Measurements from ENCODE around the gene CCDC170. TPM values are rescaled to one million over a fixed set of nuclear protein-coding genes. Genes with fewer than 3 reads are reported as not detected.

Gene CCDC170
- total RNA-seq, 2 experiments from 2014 or later, result not detected

DNA sequence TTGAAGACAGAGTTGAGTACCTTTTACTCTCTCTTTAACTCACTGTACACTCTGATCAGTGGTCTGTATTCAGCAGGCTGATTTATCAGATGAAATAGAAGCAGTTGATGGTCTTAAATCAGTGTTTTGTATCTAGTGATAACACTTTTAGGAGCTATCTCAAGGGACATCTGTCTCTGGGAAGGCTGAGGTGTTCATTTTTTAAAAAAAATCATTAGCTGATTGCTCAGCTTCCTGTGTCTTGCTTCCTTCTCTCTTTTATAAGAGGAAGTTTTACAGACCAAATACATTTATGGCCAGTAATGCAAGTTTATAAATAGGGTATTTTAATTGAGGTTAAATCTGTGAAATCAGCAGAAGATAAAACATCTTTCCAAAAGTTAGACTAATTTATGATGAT lies 12.0 kb upstream of the CCDC170 start:
- Mint-ChIP-seq H3K36me3 (no peaks in the 10 kb centered on the region), H3K9me3 (no peaks in the 10 kb centered on the region), H3K27me3 (no peaks in the 10 kb centered on the region), H3K4me3 (no peak overlapping the region), H3K27ac (no peak overlapping the region), H3K4me1 (peaks cover 9% of the 10 kb centered on the region)
- DNase-seq, result no peak

DNA sequence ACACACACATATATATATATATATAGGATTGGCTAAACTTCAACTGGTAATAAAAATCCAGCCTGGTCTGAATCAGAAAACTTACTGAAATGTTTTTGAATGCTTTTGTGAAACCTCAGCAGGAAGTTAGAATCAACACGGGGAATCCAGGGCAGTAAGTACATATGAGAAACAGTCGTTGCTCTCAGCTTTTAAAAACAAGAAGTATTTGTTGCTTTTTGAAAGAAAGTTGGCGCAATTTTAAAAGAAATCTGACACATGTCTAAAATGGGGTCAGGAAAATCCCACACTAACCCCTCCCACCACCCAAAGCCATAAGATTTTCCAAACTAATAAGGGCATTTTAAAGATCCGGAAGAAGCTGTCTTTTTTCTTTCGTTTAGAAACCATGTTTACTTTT lies 11.5 kb upstream of the CCDC170 start:
- no peak for DNase-seq
- Mint-ChIP-seq H3K27me3 (no peaks in the 10 kb centered on the region), H3K4me1 (peaks cover 9% of the 10 kb centered on the region), H3K27ac (peak overlapping the region; percentile 84), H3K4me3 (peak overlapping the region; percentile 62), H3K36me3 (no peaks in the 10 kb centered on the region), H3K9me3 (no peaks in the 10 kb centered on the region)

DNA sequence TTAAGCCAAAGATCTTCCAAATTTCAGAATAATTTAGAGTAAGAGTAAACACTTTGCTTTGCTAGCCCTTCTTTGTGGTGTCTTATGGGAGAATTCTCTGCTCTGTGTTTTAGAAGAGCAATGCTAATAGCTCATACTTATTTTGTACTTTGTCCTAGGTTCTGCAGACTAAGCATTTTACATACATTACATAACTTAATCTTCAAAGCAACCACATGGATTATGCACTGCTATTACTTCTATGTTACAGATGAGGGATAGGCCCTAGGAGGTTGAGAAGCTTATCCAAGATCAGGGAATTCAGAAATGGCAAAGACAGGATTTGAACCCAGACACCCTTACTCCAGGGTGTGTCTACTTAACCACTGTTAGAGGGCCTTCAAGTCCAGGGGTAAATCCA lies 9.8 kb upstream of the CCDC170 start:
- H3K4me1 Mint-ChIP-seq, result peaks cover 9% of the 10 kb centered on the region
- H3K4me3 Mint-ChIP-seq, result no peak overlapping the region
- no peak for DNase-seq

DNA sequence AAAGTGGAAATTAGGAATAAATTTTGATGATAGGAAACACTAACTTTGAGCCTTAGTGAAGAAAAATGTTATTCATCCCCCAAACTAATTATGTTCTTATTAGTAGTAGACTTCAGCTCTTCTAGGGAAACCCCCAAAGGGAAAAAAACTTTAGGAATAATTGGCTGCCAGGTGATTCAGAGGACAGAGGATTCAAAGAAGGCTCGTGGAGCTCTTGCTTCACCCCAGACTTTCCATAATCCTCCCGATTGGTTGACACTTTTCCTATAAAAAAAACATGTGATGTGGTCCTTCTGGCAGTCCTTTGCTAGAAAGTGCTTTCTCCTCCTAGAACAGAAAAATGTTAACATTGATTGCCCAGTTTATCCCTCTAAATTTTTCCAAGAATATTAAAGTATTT lies 5.6 kb upstream of the CCDC170 start:
- no peaks in the 10 kb centered on the region for H3K4me1 Mint-ChIP-seq
- H3K4me3 Mint-ChIP-seq, result no peak overlapping the region
- no peaks in the 10 kb centered on the region for H3K36me3 Mint-ChIP-seq
- peaks cover 13% of the 10 kb centered on the region for H3K27me3 Mint-ChIP-seq
- no peak overlapping the region for H3K27ac Mint-ChIP-seq
- H3K9me3 Mint-ChIP-seq, result no peaks in the 10 kb centered on the region
- DNase-seq, result no peak

More for the DNA sequence above, 9.8 kb upstream of the CCDC170 start:
- H3K27me3 Mint-ChIP-seq, result no peaks in the 10 kb centered on the region
- H3K36me3 Mint-ChIP-seq, result no peaks in the 10 kb centered on the region
- H3K27ac Mint-ChIP-seq, result no peak overlapping the region
- no peaks in the 10 kb centered on the region for H3K9me3 Mint-ChIP-seq

DNA sequence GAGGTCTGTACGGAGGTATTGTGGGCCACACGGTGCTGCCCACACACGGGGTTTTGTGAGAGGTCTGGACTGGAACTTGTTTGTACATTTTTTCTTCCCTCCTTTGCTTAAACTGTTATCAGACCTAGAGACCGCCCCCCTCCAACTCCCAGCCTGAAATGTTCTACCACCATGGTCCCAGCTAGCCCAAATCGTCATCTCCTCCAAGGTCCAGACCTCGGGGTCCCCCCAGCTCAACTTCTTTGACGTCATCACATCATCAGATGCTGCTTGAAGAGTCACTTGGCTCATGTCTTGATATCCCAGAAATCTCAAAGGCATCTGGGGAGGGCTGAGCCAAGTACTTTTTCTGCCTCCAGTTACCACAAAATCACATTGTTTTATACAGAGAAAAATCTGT lies 2.8 kb upstream of the CCDC170 start:
- Mint-ChIP-seq H3K27ac (no peak overlapping the region), H3K27me3 (peaks cover 37% of the 10 kb centered on the region), H3K4me3 (no peak overlapping the region), H3K4me1 (peaks cover 6% of the 10 kb centered on the region), H3K9me3 (no peaks in the 10 kb centered on the region), H3K36me3 (no peaks in the 10 kb centered on the region)
- no peak for DNase-seq

DNA sequence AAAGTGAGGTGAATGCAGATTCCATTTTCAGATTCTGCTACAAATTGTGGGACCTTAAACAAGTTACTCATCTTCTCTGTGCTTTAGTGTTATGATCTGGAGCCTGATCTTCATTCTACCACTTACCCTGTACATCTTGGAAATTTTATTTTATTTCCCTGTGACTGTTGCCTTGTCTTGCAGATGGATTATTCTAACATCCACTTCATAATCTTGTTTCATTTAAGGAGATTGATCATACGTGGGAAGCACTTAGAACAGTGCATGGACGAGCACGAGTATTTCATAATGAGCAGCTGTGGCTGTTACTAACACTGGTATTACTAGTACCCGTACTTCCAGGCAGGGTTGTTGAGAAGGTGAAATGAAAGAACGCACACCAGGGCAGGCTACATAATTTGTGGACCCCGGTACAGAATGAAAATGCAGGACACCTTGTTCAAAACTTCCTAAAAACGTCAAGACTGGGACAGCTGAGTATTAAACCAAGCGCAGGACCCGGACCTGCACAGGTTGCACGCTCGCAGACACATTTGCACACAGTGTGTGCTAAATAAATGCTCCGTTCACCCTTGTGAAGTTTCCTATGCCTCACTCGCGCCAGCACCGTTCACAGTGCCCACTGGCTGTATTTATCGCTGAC lies 535 bp upstream of the CCDC170 start:
- Mint-ChIP-seq H3K4me1 (peaks cover 7% of the 10 kb centered on the region), H3K4me3 (peak overlapping the region; percentile 14), H3K36me3 (no peaks in the 10 kb centered on the region), H3K9me3 (no peaks in the 10 kb centered on the region), H3K27ac (no peak overlapping the region), H3K27me3 (peaks cover 54% of the 10 kb centered on the region)
- no peak for DNase-seq

DNA sequence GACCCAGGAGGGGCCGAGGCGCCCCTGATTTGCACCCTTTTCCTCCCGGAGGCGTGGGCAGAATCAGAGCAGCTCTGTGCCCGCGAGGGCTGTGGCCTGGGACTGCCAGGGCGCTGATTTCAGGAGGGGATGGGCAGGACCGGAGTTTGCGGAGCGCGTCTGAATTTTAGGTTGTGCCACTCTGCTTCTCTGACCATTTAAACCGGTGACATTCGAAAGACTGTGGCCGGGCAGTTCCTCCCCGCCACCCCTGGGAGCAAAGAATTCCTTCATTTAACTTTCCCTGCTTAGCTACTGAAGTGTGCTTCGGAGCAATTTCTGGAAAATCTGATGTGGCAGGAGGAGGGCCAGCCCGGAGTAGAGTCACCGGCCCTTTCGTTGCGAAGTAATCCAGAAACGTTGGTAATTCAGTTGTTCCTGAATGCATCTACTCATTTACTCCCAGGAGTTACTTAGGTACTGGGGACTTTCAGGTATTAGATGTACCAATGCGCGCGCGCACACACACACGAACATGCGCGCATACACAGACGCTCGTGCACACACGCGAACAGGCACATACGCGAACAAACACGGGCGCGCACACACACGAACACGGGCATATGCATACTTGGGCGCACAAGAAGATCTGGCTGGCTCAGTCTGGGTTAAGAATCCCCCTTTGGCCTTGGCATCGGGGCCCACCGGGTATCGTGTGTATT lies 568 bp downstream of the CCDC170 start:
- Mint-ChIP-seq H3K9me3 (no peaks in the 10 kb centered on the region), H3K36me3 (no peaks in the 10 kb centered on the region), H3K27me3 (peaks cover 54% of the 10 kb centered on the region), H3K27ac (no peak overlapping the region), H3K4me3 (peak overlapping the region; percentile 74), H3K4me1 (peaks cover 12% of the 10 kb centered on the region)
- peak; percentile 29 for DNase-seq

DNA sequence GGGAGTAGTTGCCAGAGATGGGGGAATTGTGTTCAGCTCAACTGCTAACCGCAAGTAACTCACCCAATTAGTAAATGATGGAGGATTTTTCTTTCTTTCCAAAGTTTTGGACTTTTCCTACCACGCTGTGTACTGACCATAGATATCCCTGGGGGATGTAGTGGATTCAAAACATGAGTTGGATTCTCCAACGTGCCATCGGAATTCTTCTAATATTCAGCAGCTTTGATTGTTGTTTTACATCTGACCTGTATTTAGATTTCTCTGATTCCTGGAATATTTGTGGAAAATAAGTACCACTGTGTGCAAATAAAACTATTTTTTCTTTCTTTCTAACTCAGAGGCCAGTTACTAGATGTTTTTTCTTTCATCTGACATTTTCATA lies 1.1 kb downstream of the CCDC170 start:
- Mint-ChIP-seq H3K36me3 (no peaks in the 10 kb centered on the region), H3K27ac (no peak overlapping the region), H3K4me1 (peaks cover 12% of the 10 kb centered on the region), H3K9me3 (no peaks in the 10 kb centered on the region), H3K27me3 (peaks cover 60% of the 10 kb centered on the region), H3K4me3 (peak overlapping the region; percentile 74)
- no peak for DNase-seq

DNA sequence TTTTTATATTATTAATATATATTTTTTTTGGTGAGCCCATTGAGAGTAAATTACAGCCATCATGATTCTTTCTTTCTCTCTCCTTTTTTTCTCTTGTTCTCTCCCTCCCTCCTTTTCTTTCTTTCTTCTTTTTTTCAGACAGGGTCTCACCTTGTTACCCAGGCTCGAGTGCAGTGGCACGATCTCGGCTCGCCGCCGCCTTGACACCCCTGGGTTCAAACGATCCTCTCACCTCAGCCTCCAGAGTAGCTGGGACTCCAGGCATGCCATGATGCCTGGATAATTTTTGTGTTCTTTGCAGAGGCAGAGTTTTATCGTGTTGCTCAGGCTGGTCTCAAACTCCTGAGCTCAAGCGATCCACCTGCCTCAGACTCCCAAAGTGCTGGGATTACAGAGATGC lies 1.6 kb downstream of the CCDC170 start:
- no peaks in the 10 kb centered on the region for H3K36me3 Mint-ChIP-seq
- H3K27me3 Mint-ChIP-seq, result peaks cover 63% of the 10 kb centered on the region
- H3K9me3 Mint-ChIP-seq, result no peaks in the 10 kb centered on the region
- no peak overlapping the region for H3K27ac Mint-ChIP-seq
- no peak for DNase-seq
- H3K4me3 Mint-ChIP-seq, result peak overlapping the region; percentile 19
- H3K4me1 Mint-ChIP-seq, result peaks cover 12% of the 10 kb centered on the region

DNA sequence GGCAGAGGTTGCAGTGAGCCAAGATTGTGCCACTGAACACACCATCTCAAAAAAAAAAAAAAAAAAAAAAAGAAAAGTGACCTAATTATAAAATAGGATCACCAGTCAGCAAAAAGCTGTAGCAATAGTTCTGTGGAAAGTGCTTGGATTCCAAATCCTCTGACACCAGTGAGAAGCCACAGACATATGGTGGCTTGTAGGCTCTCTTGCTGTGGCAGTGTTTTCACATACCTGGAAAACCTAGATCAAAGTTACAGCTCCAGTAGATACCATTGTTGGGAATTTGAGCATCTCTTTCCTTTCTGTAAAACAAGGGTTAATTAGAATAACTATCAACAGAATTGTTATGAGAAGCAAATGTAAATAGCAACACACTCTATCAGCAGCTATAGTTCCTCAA lies 4.1 kb downstream of the CCDC170 start:
- no peaks in the 10 kb centered on the region for H3K36me3 Mint-ChIP-seq
- peaks cover 12% of the 10 kb centered on the region for H3K4me1 Mint-ChIP-seq
- H3K9me3 Mint-ChIP-seq, result no peaks in the 10 kb centered on the region
- H3K27ac Mint-ChIP-seq, result no peak overlapping the region
- no peak overlapping the region for H3K4me3 Mint-ChIP-seq
- peaks cover 53% of the 10 kb centered on the region for H3K27me3 Mint-ChIP-seq
- DNase-seq, result no peak

DNA sequence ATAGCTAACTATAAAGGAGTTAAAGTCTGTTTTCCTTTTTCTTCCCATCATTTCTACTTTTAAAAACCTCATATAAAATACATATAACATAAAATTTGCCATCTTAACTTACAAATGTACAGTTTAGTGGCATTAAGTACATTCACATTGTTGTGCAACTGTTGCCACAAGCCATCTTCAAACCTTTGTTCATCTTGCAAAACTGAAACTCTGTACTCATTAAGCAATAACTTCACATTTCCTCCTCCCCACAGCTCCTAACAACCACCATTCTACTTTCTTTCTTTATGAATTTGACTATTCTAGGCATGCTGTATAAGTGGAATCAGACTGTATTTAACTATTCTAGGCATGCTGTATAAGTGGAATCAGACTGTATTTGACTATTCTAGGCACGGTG lies 4.5 kb downstream of the CCDC170 start:
- H3K36me3 Mint-ChIP-seq, result no peaks in the 10 kb centered on the region
- no peaks in the 10 kb centered on the region for H3K9me3 Mint-ChIP-seq
- no peak overlapping the region for H3K27ac Mint-ChIP-seq
- peaks cover 12% of the 10 kb centered on the region for H3K4me1 Mint-ChIP-seq
- H3K4me3 Mint-ChIP-seq, result no peak overlapping the region
- DNase-seq, result no peak
- peaks cover 49% of the 10 kb centered on the region for H3K27me3 Mint-ChIP-seq

DNA sequence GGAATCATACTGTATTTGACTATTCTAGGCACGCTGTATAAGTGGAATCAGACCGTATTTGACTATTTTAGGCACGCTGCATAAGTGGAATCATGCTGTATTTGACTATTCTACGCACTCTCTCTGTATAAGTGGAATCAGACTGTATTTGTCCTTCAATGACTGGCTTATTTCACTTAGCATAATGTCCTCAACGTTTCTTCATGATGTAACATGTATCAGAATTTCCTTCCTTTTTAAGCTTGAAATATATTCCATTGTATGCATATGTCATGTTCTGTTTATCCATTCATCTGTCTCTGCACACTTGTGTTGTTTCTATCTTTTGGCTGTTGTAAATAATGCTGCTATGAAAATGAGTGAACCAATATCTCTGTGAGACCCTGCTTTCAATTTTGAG lies 5.7 kb downstream of the CCDC170 start:
- Mint-ChIP-seq H3K36me3 (no peaks in the 10 kb centered on the region), H3K27me3 (peaks cover 41% of the 10 kb centered on the region), H3K4me1 (peaks cover 9% of the 10 kb centered on the region), H3K27ac (no peak overlapping the region), H3K4me3 (no peak overlapping the region), H3K9me3 (no peaks in the 10 kb centered on the region)
- no peak for DNase-seq

DNA sequence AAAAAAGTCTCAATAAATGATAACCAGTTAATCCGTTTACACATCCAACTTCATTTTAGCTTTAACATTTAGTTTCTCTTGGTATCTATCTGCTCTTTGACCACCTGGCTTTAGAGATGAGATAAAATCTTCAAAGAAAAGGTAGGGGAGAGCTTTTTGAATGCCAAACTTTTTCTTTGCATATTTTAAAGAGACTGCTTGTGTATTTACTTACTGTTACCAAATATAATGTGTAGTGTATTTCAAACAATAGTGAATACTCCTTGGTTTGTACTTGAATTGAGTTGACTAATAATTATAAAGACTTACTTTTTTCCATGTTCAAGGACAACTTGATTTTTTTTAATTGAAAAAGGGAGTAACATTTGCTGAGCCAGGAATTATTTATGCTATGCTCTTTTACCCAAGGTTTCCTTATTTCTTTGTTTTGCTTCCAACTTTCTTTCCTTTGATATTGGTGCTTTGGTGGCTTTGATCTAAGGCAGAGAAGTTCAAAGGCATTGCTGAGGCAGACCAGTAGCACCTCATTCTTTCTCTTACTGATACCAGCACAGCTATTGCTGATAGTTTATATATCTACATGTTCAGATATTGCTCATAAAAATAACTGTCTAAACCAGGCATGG lies 7.8 kb downstream of the CCDC170 start:
- Mint-ChIP-seq H3K36me3 (no peaks in the 10 kb centered on the region), H3K9me3 (no peaks in the 10 kb centered on the region), H3K27me3 (peaks cover 20% of the 10 kb centered on the region), H3K4me1 (peaks cover 6% of the 10 kb centered on the region), H3K4me3 (no peak overlapping the region), H3K27ac (no peak overlapping the region)
- no peak for DNase-seq

DNA sequence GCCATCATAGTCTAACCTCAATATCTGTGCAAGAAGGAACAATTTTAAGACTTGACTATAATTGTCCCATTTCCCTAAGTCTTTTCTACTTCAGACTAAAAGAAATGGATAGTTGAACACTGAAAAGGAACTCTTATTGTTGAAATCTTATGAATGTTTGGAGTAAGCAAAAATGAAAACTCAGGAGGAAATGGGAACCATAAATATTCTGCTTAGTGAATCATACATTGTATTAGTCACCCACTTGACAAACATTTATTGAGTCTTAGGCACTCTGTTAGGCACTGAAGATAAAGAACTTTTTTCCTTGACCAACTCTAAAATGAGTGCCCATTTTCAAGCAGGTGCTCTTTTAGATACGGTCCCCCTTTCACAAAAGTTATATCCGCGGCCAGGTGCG lies 8.7 kb downstream of the CCDC170 start:
- H3K4me1 Mint-ChIP-seq, result peaks cover 6% of the 10 kb centered on the region
- peaks cover 11% of the 10 kb centered on the region for H3K27me3 Mint-ChIP-seq
- H3K4me3 Mint-ChIP-seq, result no peak overlapping the region
- no peaks in the 10 kb centered on the region for H3K36me3 Mint-ChIP-seq
- no peak for DNase-seq
- no peak overlapping the region for H3K27ac Mint-ChIP-seq
- no peaks in the 10 kb centered on the region for H3K9me3 Mint-ChIP-seq

DNA sequence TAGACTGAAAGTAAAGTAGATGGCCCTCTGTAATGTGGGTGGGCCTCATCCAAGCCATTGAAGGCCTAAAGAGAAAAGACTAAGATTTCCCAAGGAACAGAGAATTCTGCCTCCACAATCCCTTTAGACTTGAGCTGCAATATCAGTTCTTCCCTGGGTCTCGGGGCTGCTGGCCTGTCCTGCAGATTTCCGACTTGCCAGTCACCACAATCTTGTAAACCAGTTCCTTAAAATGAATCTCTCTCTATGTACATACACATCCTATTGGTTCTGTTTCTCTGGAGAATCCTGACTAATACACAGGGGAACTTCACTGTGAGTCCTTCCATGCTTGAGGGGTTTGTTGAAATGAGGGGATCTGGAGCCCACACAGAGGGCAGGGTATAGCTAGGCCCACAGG lies 12.9 kb downstream of the CCDC170 start:
- Mint-ChIP-seq H3K27ac (no peak overlapping the region), H3K4me1 (no peaks in the 10 kb centered on the region), H3K4me3 (no peak overlapping the region), H3K27me3 (no peaks in the 10 kb centered on the region), H3K9me3 (no peaks in the 10 kb centered on the region), H3K36me3 (no peaks in the 10 kb centered on the region)
- no peak for DNase-seq

DNA sequence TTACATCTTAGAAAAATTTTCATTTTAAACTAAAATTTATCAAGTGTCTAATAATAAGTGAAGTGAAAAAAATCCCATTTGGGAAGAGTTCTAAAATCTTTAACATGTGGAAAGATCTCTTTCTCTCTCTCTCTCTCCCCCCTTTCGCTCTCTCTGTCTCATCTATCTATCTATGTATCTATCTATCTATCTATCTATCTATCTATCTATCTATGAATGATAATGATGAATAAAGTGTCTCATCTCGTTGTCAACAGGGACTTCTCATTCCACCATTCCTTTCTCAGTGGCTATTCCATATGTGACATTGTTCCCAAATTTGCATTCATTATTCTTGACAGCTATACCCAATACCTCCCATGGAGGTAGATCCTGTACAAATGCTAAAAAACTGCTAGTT lies 15.2 kb downstream of the CCDC170 start:
- Mint-ChIP-seq H3K36me3 (no peaks in the 10 kb centered on the region), H3K27ac (no peak overlapping the region), H3K4me1 (no peaks in the 10 kb centered on the region), H3K9me3 (no peaks in the 10 kb centered on the region), H3K4me3 (no peak overlapping the region), H3K27me3 (no peaks in the 10 kb centered on the region)
- DNase-seq, result no peak
